22Rv1 (cell line): ENCODE measurements around the gene HEATR1.

Experiments used
- H3K27ac ChIP-seq: fragments of 450-650 bp; 2 replicates; pipeline ENCODE4 v1.5.1; 2017
- CTCF ChIP-seq: fragments of 450-650 bp; IDR thresholded peaks from 2 replicates; pipeline ENCODE4 v1.5.1; 2017; ENCODE audit warnings: mild to moderate bottlenecking
- ZFX ChIP-seq: fragments of 450-650 bp; IDR thresholded peaks from 2 replicates; pipeline ENCODE4 v1.6.1; 2017; ENCODE audit warnings: antibody characterized with exemption, borderline replicate concordance

Gene HEATR1

GRCh38 chr1:236558846-236559245 lies 45.5 kb downstream of the HEATR1 start:
- no peak overlapping the region for H3K27ac ChIP-seq

GRCh38 chr1:236558081-236558480 lies 46.2 kb downstream of the HEATR1 start:
- no peak overlapping the region for H3K27ac ChIP-seq
- TF ChIP-seq CTCF (no peak), ZFX (no peak)

More at GRCh38 chr1:236558846-236559245, 45.5 kb downstream of the HEATR1 start:
- no peak for TF ChIP-seq CTCF
- TF ChIP-seq ZFX, result no peak

GRCh38 chr1:236556606-236557005 lies 47.7 kb downstream of the HEATR1 start:
- no peak overlapping the region for H3K27ac ChIP-seq
- TF ChIP-seq CTCF (no peak), ZFX (no peak)

GRCh38 chr1:236553370-236553769 lies 50.9 kb downstream of the HEATR1 start:
- TF ChIP-seq CTCF (no peak), ZFX (no peak)
- no peak overlapping the region for H3K27ac ChIP-seq

- H3K27ac ChIP-seq, result no peak overlapping the region
- TF ChIP-seq CTCF (no peak), ZFX (no peak)
Observed at GRCh38 chr1:236552901-236553300, 51.4 kb downstream of the HEATR1 start.

- no peak overlapping the region for H3K27ac ChIP-seq
- TF ChIP-seq ZFX, result no peak
- TF ChIP-seq CTCF, result no peak
Observed at GRCh38 chr1:236552096-236552495, 52.2 kb downstream of the HEATR1 start.

GRCh38 chr1:236550961-236551851 lies 53.1 kb downstream of the HEATR1 start:
- TF ChIP-seq CTCF (no peak), ZFX (no peak)
- no peak overlapping the region for H3K27ac ChIP-seq
